ENCODE results near the gene PAGR1. TPM values are rescaled to one million over a fixed set of nuclear protein-coding genes. Genes with fewer than 3 reads are reported as not detected.

PAGR1 gene
- total and polyA plus RNA-seq, 2 of the 8 experiments (the other 6 are each of a cell fraction or from before 2014, with no cell fraction given) = 35.4 to 56.4 TPM

DNA sequence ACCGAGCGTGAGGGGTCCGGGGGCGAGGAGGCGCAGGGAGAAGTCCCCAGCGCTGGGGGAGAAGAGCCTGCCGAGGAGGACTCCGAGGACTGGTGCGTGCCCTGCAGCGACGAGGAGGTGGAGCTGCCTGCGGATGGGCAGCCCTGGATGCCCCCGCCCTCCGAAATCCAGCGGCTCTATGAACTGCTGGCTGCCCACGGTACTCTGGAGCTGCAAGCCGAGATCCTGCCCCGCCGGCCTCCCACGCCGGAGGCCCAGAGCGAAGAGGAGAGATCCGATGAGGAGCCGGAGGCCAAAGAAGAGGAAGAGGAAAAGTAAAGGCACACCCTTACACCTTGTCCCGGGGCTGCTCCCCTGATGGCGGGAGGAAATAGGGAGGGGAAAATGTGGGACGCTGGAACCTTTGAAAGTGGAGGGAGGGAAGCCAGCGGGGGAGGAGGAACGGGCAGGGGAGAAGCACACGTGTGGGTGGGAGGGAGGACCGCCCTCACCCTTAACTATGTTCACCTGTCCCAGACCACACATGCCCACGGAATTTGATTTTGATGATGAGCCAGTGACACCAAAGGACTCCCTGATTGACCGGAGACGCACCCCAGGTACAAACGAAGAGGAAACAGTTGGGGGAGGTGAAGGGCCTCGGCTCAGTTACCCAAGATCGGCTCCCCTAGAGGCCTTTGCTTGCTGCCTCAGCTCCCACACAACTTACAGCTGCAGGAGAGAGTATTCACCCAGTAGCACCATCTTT lies 916 bp downstream of the PAGR1 start:
- peak overlapping the region; percentile 91 to 92 for H3K4me2 ChIP-seq (ENCODE audit: insufficient read depth in 1 of 2, low read depth in 2 of 2, low read length in 2 of 2)
- no peaks in the 10 kb centered on the region for H3K27me3 ChIP-seq (replicated peaks in 1 of 4; ENCODE audit: control insufficient read depth in 3 of 4, extremely low read depth in 1 of 4, insufficient read depth in 3 of 4, low read length in 3 of 4)
- H3K4me3 ChIP-seq (ENCODE audit: extremely low read depth in 1 of 4, insufficient read depth in 2 of 4, low read depth in 3 of 4, low read length in 4 of 4) = peak overlapping the region; percentile 59 to 91 (median 83)
- H3K9ac ChIP-seq (replicated peaks in 1 of 4; ENCODE audit: extremely low read depth in 1 of 4, low read depth in 3 of 4, low read length in 3 of 4) = peak overlapping the region; percentile 46 to 88 (median 75)
- peak overlapping the region; percentile 61 for H4K91ac ChIP-seq (replicated peaks; ENCODE audit: insufficient read length, low read length)
- FAIRE-seq = no peak
- H2BK12ac ChIP-seq (ENCODE audit: low read depth, low read length) = no peak overlapping the region
- H4K20me1 ChIP-seq (replicated peaks in 1 of 2; ENCODE audit: control insufficient read depth in 1 of 2, insufficient read depth in 2 of 2, low read length in 2 of 2) = peaks cover 2 to 4% of the 10 kb centered on the region in 2 experiments
- H3K56ac ChIP-seq (replicated peaks; ENCODE audit: insufficient read length, low read depth, low read length) = peak overlapping the region; percentile 62
- peaks cover 21% of the 10 kb centered on the region for H3K23me2 ChIP-seq (ENCODE audit: low read depth, low read length)
- 4% methylated on average over 31 of the region's 37 CpGs; no CpG with 5 or more reads in 1 of the 2 experiments for WGBS, 2 experiments (ENCODE audit: extremely low coverage in 1 of 2, insufficient coverage in 1 of 2, insufficient read length in 1 of 2, insufficient replicate concordance in 2 of 2, low coverage in 1 of 2, low lambda C conversion rate in 2 of 2, missing lambda C conversion rate in 1 of 2)
- peak overlapping the region; percentile 94; the same call in 1 of the 2 replicates for H3K27ac ChIP-seq (ENCODE audit: low read depth, low read length)
- no peak overlapping the region for H2AFZ ChIP-seq (ENCODE audit: low read length)
- peaks cover 5% of the 10 kb centered on the region for H3K79me1 ChIP-seq (ENCODE audit: low read depth, low read length)
- H2AK5ac ChIP-seq (ENCODE audit: low read depth, low read length) = no peak overlapping the region
- no peak overlapping the region for H3K14ac ChIP-seq (ENCODE audit: insufficient read length)
- ChIA-PET POLR2A (ENCODE audit: partially characterized antibody) (interaction anchor here (0.7 to 16.6 kb wide), 15 partner anchors 9 to 204 kb away, joined by 3 to 167 read pairs (median 5); partner anchors contain the start of genes CDIPT, KIF22, MAZ and SEZ6L2), CTCF (ENCODE audit: partially characterized antibody) (interaction anchor here (0.6 to 17.5 kb wide), 13 partner anchors 9 to 981 kb away, joined by 3 to 212 read pairs (median 6); partner anchors contain the start of genes MAZ and TLCD3B)
- peak overlapping the region; percentile 16; the same call in 1 of the 2 replicates for H2BK15ac ChIP-seq (ENCODE audit: low read length)
- H3K79me2 ChIP-seq (ENCODE audit: control insufficient read depth in 1 of 2, insufficient read depth in 2 of 2, low read length in 2 of 2) = peaks cover 0 to 26% of the 10 kb centered on the region in 2 experiments; a peak in 1 of 4 replicates
- H4K5ac ChIP-seq (ENCODE audit: insufficient read length, low read depth, low read length) = peak overlapping the region; percentile 31
- H3K4ac ChIP-seq (replicated peaks; ENCODE audit: insufficient read length, low read depth, low read length) = no peak overlapping the region
- no peak overlapping the region for H2BK20ac ChIP-seq (ENCODE audit: low read length)
- no peak overlapping the region for H3K23ac ChIP-seq (ENCODE audit: insufficient read length)
- H3K18ac ChIP-seq (ENCODE audit: extremely low read depth, low read length) = peak overlapping the region; percentile 95
- peak overlapping the region; percentile 89 for H2BK5ac ChIP-seq (ENCODE audit: low read depth, low read length)
- peak in 1 of 2 experiments; percentile 80 for DNase-seq (ENCODE audit: low read depth in 1 of 2, low spot score in 2 of 2)
- H2BK120ac ChIP-seq (replicated peaks; ENCODE audit: low read depth, low read length) = no peak overlapping the region
- peaks cover 12 to 23% (median 18%) of the 10 kb centered on the region in 4 experiments for H3K36me3 ChIP-seq (ENCODE audit: control insufficient read depth in 2 of 4, insufficient read depth in 4 of 4, low read length in 3 of 4)
- H3K9me3 ChIP-seq (ENCODE audit: insufficient read depth in 2 of 2, low read depth in 1 of 2, low read length in 1 of 2) = no peaks in the 10 kb centered on the region
- peak overlapping the region; percentile 87; the same call in 1 of the 2 replicates for H4K8ac ChIP-seq (ENCODE audit: extremely low read depth, insufficient read depth, low read length)
- peaks cover 0 to 31% (median 21%) of the 10 kb centered on the region in 4 experiments; a peak in 6 of 7 replicates for H3K4me1 ChIP-seq (replicated peaks in 1 of 4; ENCODE audit: control insufficient read depth in 3 of 4, insufficient read depth in 4 of 4, low read length in 3 of 4)
- TF ChIP-seq SIRT6 (IDR thresholded peaks at IDR 0.05; ENCODE audit: low read length) (no peak), KDM5A (IDR thresholded peaks at IDR 0.05; ENCODE audit: low read length) (no peak), GABPA (IDR thresholded peaks at IDR 0.05; ENCODE audit: borderline replicate concordance, insufficient read depth, low read length) (no peak), KDM4A (IDR thresholded peaks at IDR 0.05; ENCODE audit: low read depth, low read length, severe bottlenecking) (peak; percentile 8), ASH2L (IDR thresholded peaks at IDR 0.05; ENCODE audit: low read length) (no peak), SP1 (IDR thresholded peaks at IDR 0.05; ENCODE audit: low read depth, low read length) (no peak)
- TF ChIP-seq, protein P1, sequence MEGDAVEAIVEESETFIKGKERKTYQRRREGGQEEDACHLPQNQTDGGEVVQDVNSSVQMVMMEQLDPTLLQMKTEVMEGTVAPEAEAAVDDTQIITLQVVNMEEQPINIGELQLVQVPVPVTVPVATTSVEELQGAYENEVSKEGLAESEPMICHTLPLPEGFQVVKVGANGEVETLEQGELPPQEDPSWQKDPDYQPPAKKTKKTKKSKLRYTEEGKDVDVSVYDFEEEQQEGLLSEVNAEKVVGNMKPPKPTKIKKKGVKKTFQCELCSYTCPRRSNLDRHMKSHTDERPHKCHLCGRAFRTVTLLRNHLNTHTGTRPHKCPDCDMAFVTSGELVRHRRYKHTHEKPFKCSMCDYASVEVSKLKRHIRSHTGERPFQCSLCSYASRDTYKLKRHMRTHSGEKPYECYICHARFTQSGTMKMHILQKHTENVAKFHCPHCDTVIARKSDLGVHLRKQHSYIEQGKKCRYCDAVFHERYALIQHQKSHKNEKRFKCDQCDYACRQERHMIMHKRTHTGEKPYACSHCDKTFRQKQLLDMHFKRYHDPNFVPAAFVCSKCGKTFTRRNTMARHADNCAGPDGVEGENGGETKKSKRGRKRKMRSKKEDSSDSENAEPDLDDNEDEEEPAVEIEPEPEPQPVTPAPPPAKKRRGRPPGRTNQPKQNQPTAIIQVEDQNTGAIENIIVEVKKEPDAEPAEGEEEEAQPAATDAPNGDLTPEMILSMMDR (IDR thresholded peaks at IDR 0.05; ENCODE audit: control extremely low read depth in 1 of 3, insufficient read depth in 1 of 3, low read depth in 1 of 3, low read length in 3 of 3) = peak in 1 of 3 experiments; percentile 39; a peak in 1 of 4 replicates
- TF ChIP-seq, protein P2, sequence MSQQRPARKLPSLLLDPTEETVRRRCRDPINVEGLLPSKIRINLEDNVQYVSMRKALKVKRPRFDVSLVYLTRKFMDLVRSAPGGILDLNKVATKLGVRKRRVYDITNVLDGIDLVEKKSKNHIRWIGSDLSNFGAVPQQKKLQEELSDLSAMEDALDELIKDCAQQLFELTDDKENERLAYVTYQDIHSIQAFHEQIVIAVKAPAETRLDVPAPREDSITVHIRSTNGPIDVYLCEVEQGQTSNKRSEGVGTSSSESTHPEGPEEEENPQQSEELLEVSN (IDR thresholded peaks at IDR 0.05) = no peak
